Testis (tissue), 2 donors: ENCODE results near the gene PRKAG2.

ENCODE experiments used
- CTCF ChIP-seq, 3 experiments: fragments of 450-650 bp in 2 of 3; fragments of 200-600 bp in 1 of 3; sonication (generic) in 1 of 3; IDR thresholded peaks; one replicate each; pipeline ENCODE4 v1.5.1; 2016 to 2019; ENCODE audit warnings: antibody characterized with exemption in 3 of 3, mild to moderate bottlenecking in 2 of 3, moderate library complexity in 1 of 3
- POLR2A ChIP-seq: fragments of 450-650 bp; IDR thresholded peaks from one replicate; pipeline ENCODE4 v1.6.1; 2017; ENCODE audit warnings: antibody characterized with exemption, mild to moderate bottlenecking, moderate library complexity

- TF ChIP-seq POLR2A (no peak), CTCF (IDR thresholded peaks at IDR 0.05) (no peak)
These were observed 161.1 kb downstream of the PRKAG2 start for GRCh38 chr7:151715666-151716315.
